ENCODE measurements around the gene SNX13. TPM values are rescaled to one million over a fixed set of nuclear protein-coding genes. Genes with fewer than 3 reads are reported as not detected.
A peak's percentile ranks its signal among the peaks of the same experiment; 100 is the strongest.

Gene SNX13
- total and polyA plus RNA-seq, 5 donors from 2014 or later: 11.9 to 32.5 (median 13.0) TPM

GRCh38 chr7:17774716-17775288, 165.5 kb downstream of the SNX13 start:
- Mint-ChIP-seq H3K9me3 (peaks cover 0 to 2% (median 0%) of the 10 kb centered on the region in 7 donors), H3K4me1 (peaks cover 0 to 4% (median 3%) of the 10 kb centered on the region in 4 donors), H3K27ac (no peak overlapping the region), H3K36me3 (no peaks in the 10 kb centered on the region), H3K4me3 (no peak overlapping the region), H3K27me3 (no peaks in the 10 kb centered on the region)
- Histone ChIP-seq H3K27me3 (ENCODE audit: control insufficient read depth, insufficient read depth, low read length) (no peaks in the 10 kb centered on the region), H3K36me3 (ENCODE audit: control insufficient read depth, insufficient read depth, low read length) (peaks cover 3% of the 10 kb centered on the region), H3K9me3 (ENCODE audit: control insufficient read depth in 2 of 2, low read length in 2 of 2) (no peaks in the 10 kb centered on the region), H3K27ac (ENCODE audit: insufficient read depth, low read length, poor library complexity, severe bottlenecking) (no peak overlapping the region), H3K4me1 (ENCODE audit: control insufficient read depth, insufficient read depth, low read length, poor library complexity, severe bottlenecking) (no peaks in the 10 kb centered on the region), H3K4me3 (ENCODE audit: low read depth, low read length) (no peak overlapping the region)
- DNase-seq (no peak), ATAC-seq (ENCODE audit: low read depth in 2 of 2) (no peak)

GRCh38 chr7:17774248-17774647, 166.0 kb downstream of the SNX13 start:
- peaks cover 0 to 4% (median 3%) of the 10 kb centered on the region in 4 donors for H3K4me1 Mint-ChIP-seq
- Histone ChIP-seq H3K27ac (ENCODE audit: insufficient read depth, low read length, poor library complexity, severe bottlenecking) (no peak overlapping the region), H3K27me3 (ENCODE audit: control insufficient read depth, insufficient read depth, low read length) (no peaks in the 10 kb centered on the region), H3K4me1 (ENCODE audit: control insufficient read depth, insufficient read depth, low read length, poor library complexity, severe bottlenecking) (no peaks in the 10 kb centered on the region), H3K36me3 (ENCODE audit: control insufficient read depth, insufficient read depth, low read length) (peaks cover 3% of the 10 kb centered on the region), H3K4me3 (ENCODE audit: low read depth, low read length) (no peak overlapping the region), H3K9me3 (ENCODE audit: control insufficient read depth in 2 of 2, low read length in 2 of 2) (no peaks in the 10 kb centered on the region)
- no peaks in the 10 kb centered on the region for H3K36me3 Mint-ChIP-seq
- no peak overlapping the region for H3K27ac Mint-ChIP-seq
- H3K9me3 Mint-ChIP-seq: peaks cover 0 to 2% (median 0%) of the 10 kb centered on the region in 7 donors
- no peak overlapping the region for H3K4me3 Mint-ChIP-seq
- DNase-seq (no peak), ATAC-seq (ENCODE audit: low read depth in 2 of 2) (no peak)
- H3K27me3 Mint-ChIP-seq: no peaks in the 10 kb centered on the region

DNA sequence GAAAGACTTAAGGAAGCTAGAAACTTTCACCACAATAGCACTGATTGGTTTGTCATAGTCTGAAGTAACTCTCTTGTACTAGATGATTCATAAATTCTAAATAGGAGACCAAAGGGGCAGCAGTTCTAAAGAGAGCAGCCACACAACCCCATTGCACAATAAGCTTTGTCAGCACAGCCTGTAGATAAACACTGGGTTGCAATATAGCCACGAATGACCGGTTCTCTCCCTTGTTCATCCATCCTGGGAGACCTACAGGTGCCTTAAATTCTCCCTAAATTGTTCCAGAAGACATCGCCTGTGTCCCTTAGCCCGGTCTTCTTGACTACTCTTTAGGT, 167.0 kb downstream of the SNX13 start:
- H3K36me3 Mint-ChIP-seq: no peaks in the 10 kb centered on the region
- peaks cover 0 to 4% (median 3%) of the 10 kb centered on the region in 4 donors for H3K4me1 Mint-ChIP-seq
- H3K4me3 Mint-ChIP-seq: no peak overlapping the region
- Histone ChIP-seq H3K27ac (ENCODE audit: insufficient read depth, low read length, poor library complexity, severe bottlenecking) (no peak overlapping the region), H3K36me3 (ENCODE audit: control insufficient read depth, insufficient read depth, low read length) (peaks cover 3% of the 10 kb centered on the region), H3K4me1 (ENCODE audit: control insufficient read depth, insufficient read depth, low read length, poor library complexity, severe bottlenecking) (no peaks in the 10 kb centered on the region), H3K9me3 (ENCODE audit: control insufficient read depth in 2 of 2, low read length in 2 of 2) (no peaks in the 10 kb centered on the region), H3K4me3 (ENCODE audit: low read depth, low read length) (no peak overlapping the region), H3K27me3 (ENCODE audit: control insufficient read depth, insufficient read depth, low read length) (no peaks in the 10 kb centered on the region)
- no peak for DNase-seq
- peaks cover 0 to 2% (median 0%) of the 10 kb centered on the region in 7 donors for H3K9me3 Mint-ChIP-seq
- no peaks in the 10 kb centered on the region for H3K27me3 Mint-ChIP-seq
- no peak overlapping the region for H3K27ac Mint-ChIP-seq
- peak in 1 of 2 donors; percentile 23 for ATAC-seq (ENCODE audit: low read depth in 2 of 2)

GRCh38 chr7:17772581-17773288, 167.6 kb downstream of the SNX13 start:
- Histone ChIP-seq H3K9me3 (ENCODE audit: control insufficient read depth in 2 of 2, low read length in 2 of 2) (no peaks in the 10 kb centered on the region), H3K27ac (ENCODE audit: insufficient read depth, low read length, poor library complexity, severe bottlenecking) (no peak overlapping the region), H3K36me3 (ENCODE audit: control insufficient read depth, insufficient read depth, low read length) (peaks cover 3% of the 10 kb centered on the region), H3K4me1 (ENCODE audit: control insufficient read depth, insufficient read depth, low read length, poor library complexity, severe bottlenecking) (no peaks in the 10 kb centered on the region), H3K4me3 (ENCODE audit: low read depth, low read length) (no peak overlapping the region), H3K27me3 (ENCODE audit: control insufficient read depth, insufficient read depth, low read length) (no peaks in the 10 kb centered on the region)
- Mint-ChIP-seq H3K27me3 (no peaks in the 10 kb centered on the region), H3K9me3 (peaks cover 0 to 2% (median 0%) of the 10 kb centered on the region in 7 donors), H3K36me3 (no peaks in the 10 kb centered on the region), H3K4me1 (peaks cover 0 to 4% (median 3%) of the 10 kb centered on the region in 4 donors), H3K4me3 (no peak overlapping the region), H3K27ac (no peak overlapping the region)
- DNase-seq: peak in 1 of 3 donors; percentile 7
- no peak for ATAC-seq (ENCODE audit: low read depth in 2 of 2)

DNA sequence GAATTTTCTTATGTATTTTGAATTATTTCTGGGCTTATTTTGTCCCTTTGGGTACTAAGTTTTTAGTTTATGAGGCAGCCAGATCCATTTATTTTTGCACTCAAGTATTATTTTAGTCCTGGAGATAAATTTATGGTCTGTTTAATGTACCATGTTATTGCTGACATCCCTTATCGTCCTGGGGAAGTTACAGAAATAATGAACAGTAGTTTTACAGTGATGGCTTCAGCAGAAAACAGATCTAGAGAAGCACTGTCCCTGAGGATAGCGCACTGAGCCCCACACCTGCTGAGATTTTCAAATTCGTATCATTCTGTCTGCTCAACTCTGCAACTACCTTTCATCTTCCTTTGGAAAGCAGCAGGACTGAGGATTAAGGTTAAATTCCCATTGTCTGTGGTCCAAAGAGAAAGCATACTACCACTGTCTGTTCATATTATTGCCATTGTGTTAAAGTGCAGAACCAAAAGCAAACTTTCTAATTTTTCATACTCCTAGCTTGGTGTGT, 168.3 kb downstream of the SNX13 start:
- Mint-ChIP-seq H3K36me3 (no peaks in the 10 kb centered on the region), H3K27me3 (no peaks in the 10 kb centered on the region), H3K4me1 (peaks cover 0 to 4% (median 3%) of the 10 kb centered on the region in 4 donors), H3K27ac (peak overlapping the region in 1 of 3 donors; percentile 27), H3K4me3 (no peak overlapping the region), H3K9me3 (peaks cover 0 to 2% (median 0%) of the 10 kb centered on the region in 7 donors)
- H3K9me3 ChIP-seq (ENCODE audit: control insufficient read depth in 2 of 2, low read length in 2 of 2): no peaks in the 10 kb centered on the region
- H3K4me3 ChIP-seq (ENCODE audit: low read depth, low read length): no peak overlapping the region
- DNase-seq: no peak
- H3K36me3 ChIP-seq (ENCODE audit: control insufficient read depth, insufficient read depth, low read length): peaks cover 3% of the 10 kb centered on the region
- no peak overlapping the region for H3K27ac ChIP-seq (ENCODE audit: insufficient read depth, low read length, poor library complexity, severe bottlenecking)
- no peaks in the 10 kb centered on the region for H3K27me3 ChIP-seq (ENCODE audit: control insufficient read depth, insufficient read depth, low read length)
- H3K4me1 ChIP-seq (ENCODE audit: control insufficient read depth, insufficient read depth, low read length, poor library complexity, severe bottlenecking): no peaks in the 10 kb centered on the region
- ATAC-seq (ENCODE audit: low read depth in 2 of 2): no peak

- Mint-ChIP-seq H3K27ac (no peak overlapping the region), H3K27me3 (peaks cover under 1% of the 10 kb centered on the region), H3K9me3 (peaks cover 0 to 2% (median 0%) of the 10 kb centered on the region in 7 donors), H3K4me3 (no peak overlapping the region), H3K36me3 (no peaks in the 10 kb centered on the region), H3K4me1 (peaks cover 0 to 4% (median 3%) of the 10 kb centered on the region in 4 donors)
- ATAC-seq (ENCODE audit: low read depth in 2 of 2) (peak in 1 of 2 donors; percentile 14), DNase-seq (no peak)
- Histone ChIP-seq H3K27ac (ENCODE audit: insufficient read depth, low read length, poor library complexity, severe bottlenecking) (no peak overlapping the region), H3K36me3 (ENCODE audit: control insufficient read depth, insufficient read depth, low read length) (no peaks in the 10 kb centered on the region), H3K9me3 (ENCODE audit: control insufficient read depth in 2 of 2, low read length in 2 of 2) (no peaks in the 10 kb centered on the region), H3K27me3 (ENCODE audit: control insufficient read depth, insufficient read depth, low read length) (no peaks in the 10 kb centered on the region), H3K4me1 (ENCODE audit: control insufficient read depth, insufficient read depth, low read length, poor library complexity, severe bottlenecking) (no peaks in the 10 kb centered on the region), H3K4me3 (ENCODE audit: low read depth, low read length) (no peak overlapping the region)
Measured at GRCh38 chr7:17770710-17771375, 169.5 kb downstream of the SNX13 start.

DNA sequence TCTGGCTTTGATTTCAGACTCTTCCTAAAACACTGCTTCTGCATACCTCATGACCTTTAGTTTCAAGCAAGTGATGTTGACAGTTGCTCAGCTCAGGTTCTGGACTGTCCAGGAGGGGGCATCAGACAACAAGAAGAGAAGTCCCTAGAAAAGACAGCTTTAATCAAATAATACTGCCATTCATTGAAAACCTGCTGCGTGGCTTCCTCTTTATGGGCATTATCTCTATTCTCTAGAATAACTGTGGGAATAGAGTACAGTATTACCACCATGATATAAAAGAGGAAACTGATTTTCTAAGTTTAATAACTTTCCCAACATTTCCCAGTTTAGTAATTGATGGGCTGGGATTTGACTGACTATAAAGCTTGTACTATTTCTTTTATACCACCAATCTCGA, 170.4 kb downstream of the SNX13 start:
- Histone ChIP-seq H3K4me3 (ENCODE audit: low read depth, low read length) (no peak overlapping the region), H3K4me1 (ENCODE audit: control insufficient read depth, insufficient read depth, low read length, poor library complexity, severe bottlenecking) (no peaks in the 10 kb centered on the region), H3K27me3 (ENCODE audit: control insufficient read depth, insufficient read depth, low read length) (no peaks in the 10 kb centered on the region), H3K27ac (ENCODE audit: insufficient read depth, low read length, poor library complexity, severe bottlenecking) (no peak overlapping the region), H3K36me3 (ENCODE audit: control insufficient read depth, insufficient read depth, low read length) (no peaks in the 10 kb centered on the region), H3K9me3 (ENCODE audit: control insufficient read depth in 2 of 2, low read length in 2 of 2) (no peaks in the 10 kb centered on the region)
- Mint-ChIP-seq H3K27me3 (peaks cover 9% of the 10 kb centered on the region), H3K4me3 (no peak overlapping the region), H3K9me3 (peaks cover 0 to 2% (median 0%) of the 10 kb centered on the region in 7 donors), H3K27ac (no peak overlapping the region), H3K36me3 (no peaks in the 10 kb centered on the region), H3K4me1 (peaks cover 0 to 4% (median 3%) of the 10 kb centered on the region in 4 donors)
- DNase-seq (peak; percentile 23 to 78 (median 50)), ATAC-seq (ENCODE audit: low read depth in 2 of 2) (peak; percentile 50 to 73)
